GM19025 (cell line): ENCODE measurements around the gene PACS2.

ENCODE experiments used
- ATAC-seq: cut with Tn5 transposase; IDR thresholded peaks from one replicate; pipeline ENCODE4 v1.9.1; 2021; ENCODE audit warnings: mild to moderate bottlenecking, low read depth, moderate library complexity; ENCODE audit not compliant: unreplicated experiment

The PACS2 gene

DNA sequence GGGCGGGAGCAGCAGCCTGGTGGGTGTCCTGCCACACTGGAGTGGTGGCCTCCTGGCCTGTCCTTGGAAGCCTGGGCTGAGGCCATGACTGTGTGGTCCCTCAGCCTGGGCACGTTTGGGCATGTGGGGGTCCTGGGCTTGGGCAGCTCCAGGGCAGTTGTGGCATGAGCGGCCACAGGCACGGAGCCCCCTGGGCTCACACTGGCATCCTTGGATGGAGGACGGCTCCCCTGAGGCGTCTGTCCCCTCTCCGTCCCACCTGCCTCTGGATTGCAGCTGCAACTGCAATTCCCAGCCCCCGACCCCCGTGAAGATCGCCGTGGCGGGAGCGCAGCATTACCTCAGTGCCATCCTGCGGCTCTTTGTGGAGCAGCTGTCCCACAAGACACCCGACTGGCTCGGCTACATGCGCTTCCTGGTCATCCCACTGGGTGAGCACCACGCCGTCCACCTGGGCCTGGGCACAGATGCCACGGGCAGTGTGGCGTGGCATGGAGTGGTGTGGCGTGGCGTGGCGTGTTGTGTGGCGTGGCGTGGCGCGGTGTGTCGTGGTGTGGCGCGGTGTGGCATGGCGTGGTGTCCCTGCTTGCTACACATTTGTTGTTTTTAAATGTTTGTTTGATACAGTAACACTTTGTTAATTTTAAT lies 68.7 kb downstream of the PACS2 start:
- ATAC-seq, result no peak

DNA sequence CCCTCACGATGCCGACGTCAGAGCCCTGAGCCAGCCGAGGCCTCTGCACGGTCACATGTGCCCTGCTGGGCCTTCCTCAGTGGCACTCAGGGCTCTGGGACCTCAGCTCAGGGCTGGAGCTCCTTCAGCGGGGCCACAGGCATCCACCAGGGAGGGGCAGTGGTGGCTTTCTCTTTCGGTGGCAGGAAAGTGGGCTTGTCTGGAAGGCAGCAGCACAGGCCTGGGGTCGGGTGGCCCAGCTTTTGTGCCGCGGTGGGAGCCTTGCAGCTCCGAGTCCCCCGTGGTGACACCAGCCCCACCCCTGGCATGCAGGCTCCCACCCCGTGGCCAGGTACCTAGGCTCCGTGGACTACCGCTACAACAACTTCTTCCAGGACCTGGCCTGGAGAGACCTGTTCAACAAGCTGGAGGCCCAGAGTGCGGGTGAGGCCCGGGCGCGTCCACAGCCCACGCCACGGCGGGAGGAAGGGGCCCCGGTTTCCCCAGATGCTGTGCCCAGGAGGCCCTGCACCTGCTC lies 69.6 kb downstream of the PACS2 start:
- no peak for ATAC-seq

- ATAC-seq, result no peak
Measured at GRCh38 chr14:105384605-105385321, 70.2 kb downstream of the PACS2 start.

GRCh38 chr14:105385322-105385637 lies 70.7 kb downstream of the PACS2 start:
- no peak for ATAC-seq

DNA sequence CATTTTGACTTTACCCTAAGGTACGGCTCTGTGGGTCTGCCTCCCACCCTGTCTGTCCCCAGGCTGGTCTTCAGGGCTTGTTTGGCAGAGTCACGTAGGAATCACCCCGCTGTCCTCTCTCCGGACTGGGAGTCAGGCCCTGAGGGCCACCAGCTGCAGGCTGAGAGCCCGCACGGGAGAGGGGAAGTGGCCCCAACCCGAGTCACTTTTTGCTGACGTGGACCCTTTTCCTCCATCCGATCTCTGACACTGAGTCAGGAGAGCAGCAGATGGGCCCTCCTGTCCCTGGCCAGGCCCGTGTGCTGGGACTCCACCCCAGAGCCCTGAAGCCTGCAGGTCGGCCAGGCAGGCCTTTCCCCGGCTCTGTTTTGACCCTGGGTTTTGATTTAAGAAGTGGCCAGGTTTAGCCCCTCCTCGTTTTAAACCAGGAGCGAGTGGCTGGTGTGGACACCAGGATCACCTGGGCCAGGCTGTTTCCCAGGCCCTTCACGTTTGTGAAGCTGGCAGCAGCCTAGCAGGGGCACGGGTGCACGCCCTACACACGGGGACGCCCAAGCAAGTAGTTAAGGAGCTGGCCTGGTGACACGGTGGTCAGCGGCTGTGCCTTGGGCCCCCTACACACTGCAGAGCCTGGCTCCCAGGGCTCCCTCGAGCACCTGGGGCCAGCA lies 71.3 kb downstream of the PACS2 start:
- ATAC-seq, result no peak

DNA sequence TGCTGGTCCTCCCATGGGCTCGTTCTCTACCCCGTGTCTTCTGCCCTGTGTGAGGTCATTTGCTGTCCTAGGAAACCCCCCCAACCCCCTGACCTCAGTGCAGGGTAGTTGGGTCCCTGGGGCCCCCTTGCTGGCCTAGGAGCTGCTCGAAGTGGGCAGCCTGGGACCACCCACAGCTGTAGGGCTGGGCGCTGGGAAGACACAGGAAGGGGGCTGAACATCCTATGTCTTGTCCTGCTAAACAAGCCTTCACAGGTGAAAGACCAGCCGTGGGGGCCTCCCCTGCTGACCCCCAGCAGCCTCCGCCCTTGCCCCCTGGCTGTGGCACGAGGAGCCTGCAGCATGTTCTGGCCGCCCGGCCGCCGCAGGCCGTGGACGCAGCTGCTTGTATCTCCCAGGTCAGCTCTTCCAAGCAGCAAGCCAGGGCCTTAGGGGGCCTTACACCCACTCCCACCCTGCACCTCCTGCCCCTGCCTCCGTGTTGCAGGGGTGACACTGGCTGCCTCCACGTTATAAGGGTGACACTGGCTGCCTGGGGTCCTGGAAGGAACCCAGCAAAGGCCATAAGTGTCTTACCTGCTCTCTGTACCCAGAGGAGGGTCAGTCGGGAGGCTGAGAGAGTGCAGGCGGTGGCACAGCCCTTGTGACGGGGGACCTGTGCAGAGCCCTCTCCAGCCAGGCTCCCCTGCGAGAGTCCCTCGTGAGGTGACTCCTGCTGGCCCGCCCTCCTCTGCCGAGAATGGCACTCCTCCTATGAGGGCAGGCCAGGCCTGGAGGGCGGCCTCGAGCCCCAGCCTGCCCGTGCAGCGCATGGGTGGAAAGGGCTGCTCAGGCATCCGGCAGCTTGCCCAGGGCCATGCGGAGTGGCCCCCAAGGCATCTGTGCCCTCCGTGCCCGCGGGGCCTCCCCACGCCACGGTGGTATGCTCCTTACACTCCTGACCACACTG lies 72.3 kb downstream of the PACS2 start:
- no peak for ATAC-seq

GRCh38 chr14:105387530-105387922 lies 73.0 kb downstream of the PACS2 start:
- ATAC-seq, result no peak

- ATAC-seq, result no peak
Measured at GRCh38 chr14:105388110-105388951, 73.8 kb downstream of the PACS2 start.

DNA sequence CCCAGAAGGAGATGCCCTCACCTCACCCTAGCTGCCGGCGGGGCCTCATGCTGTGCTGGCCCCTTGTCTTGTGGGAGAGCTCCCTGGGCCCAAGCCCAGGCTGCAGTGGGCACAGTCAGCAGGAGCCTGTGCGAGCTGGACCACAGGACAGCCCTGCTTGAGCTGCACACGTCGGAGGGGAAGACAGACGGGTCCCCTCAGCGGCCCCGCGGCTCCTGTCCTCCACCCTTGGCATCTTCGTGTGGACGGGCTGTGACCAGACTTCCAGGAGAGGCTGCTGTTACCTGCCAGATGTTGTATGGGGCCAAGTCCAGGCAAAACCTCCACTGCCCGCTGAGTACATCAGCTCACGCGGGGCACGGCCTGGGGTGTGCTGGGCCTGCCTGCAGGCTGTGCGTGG lies 74.4 kb downstream of the PACS2 start:
- ATAC-seq, result no peak

GRCh38 chr14:105389534-105389933 lies 75.0 kb downstream of the PACS2 start:
- ATAC-seq, result no peak

DNA sequence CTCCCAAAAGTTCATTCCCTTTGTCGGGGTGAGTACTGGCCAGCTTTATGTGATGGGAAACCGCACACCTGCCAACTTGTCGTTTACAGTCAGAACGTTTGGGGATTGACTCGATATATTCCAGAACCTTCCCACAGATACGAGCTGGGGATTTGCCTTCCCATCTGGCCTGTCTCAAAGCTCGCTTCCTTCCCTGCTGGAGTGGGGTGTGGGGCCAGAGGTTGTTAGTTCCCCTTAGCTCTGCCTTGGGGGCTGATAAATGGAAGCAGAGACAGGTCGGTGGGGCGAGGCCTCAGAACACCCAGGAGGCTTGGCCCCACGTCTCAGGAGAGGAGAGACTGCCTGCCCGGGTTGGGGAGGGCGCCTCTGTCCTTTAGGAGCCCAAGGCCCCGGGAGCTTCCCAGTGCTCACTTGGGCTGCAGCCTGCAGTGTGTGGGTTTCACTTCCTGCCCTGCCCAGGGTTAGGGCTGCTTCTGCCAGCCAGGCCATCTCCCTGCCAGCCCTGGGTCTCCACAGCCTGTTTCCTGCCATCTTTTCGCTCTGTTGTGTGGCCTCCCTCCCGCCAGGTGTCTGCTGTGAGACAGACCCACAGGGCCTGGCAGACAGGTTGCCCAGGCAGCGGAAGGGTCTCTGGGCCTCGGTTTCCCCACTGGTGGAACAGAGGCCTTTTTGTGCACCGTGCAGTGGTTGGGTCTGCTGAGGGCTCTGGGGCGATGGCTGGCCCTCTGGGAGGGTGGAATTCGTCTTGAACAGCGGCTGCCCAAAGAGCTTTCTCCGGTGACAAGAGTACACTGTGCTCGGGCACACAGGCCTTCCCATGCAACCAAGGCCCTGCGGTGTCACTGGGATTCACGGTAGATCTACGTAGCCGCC lies 75.7 kb downstream of the PACS2 start:
- no peak for ATAC-seq

- ATAC-seq, result no peak
Measured at GRCh38 chr14:105390849-105391500, 76.4 kb downstream of the PACS2 start.

- no peak for ATAC-seq
Measured at GRCh38 chr14:105391541-105391940, 77.0 kb downstream of the PACS2 start.

- no peak for ATAC-seq
Measured at GRCh38 chr14:105392131-105393090, 77.9 kb downstream of the PACS2 start.

DNA sequence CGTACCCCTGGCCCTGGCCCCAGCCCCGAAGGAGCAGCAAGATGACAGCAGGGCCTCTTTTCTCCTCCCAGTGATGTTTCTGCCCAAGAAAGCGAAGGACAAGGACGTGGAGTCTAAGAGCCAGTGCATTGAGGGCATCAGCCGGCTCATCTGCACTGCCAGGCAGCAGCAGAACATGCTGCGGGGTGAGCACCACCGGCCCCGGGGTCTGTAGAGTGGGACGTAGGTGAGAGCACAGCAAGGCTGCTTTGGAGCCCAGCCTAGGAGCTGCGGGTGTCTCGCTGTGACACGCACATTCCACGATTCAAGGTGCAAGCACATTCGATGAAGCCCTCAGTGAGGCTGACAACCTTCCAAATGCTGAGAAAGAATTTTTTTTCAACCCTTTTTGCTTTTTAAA lies 78.6 kb downstream of the PACS2 start:
- ATAC-seq, result no peak

DNA sequence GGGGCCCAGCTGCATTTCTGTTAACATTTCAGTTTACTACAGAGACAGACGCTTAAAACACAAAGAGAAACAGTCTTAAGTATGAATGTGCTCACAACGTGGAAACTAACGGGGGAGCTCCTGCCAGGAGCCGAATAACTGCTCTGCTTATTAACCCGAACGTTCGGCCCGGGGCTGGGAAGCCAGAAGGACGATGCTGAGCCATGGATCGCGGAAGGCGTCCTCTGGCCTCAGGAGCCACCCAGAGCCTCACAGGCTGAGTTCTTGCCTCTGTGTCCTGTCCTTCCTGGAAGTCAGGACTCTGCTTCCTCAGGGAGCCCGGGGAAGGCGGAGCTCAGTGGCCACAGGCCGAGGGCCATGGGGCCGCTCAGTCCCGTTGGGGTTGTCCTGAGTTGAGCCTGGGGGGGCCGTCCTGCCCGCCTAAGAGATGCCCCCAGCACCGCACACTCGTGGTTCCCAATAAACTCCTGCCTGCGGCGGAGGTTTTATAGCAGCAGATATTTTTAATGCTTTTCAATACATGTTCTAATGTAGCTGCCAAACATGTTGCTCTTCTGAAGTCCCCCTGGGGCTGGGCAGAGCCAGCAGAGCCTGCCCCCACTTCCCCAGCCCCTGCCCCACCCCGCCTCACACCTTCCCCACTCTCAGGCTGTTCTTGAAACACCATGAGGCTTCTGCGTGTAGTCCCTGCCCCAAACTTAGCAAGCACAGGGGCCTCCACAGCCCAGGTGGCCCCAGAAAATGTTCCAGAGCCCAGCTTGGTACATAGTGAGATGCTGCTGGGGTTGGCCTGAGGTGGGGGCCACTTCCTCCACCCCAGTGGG lies 80.4 kb downstream of the PACS2 start:
- no peak for ATAC-seq

DNA sequence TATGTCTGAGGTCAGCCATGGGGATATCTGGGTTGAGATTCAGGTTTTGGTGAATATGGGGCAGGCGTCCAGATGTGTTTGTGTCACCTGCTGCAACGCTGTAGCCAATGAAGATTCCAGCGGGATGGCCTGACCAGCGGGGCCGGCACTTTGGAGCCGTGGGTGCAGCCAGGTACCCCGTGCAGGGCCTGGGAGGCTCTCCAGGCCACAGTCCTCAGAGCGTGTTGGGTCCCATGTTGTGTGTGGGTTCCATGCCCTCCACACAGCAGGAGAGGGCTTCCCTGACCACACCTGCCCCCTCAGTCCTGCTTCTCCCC lies 80.9 kb downstream of the PACS2 start:
- ATAC-seq, result no peak
